B cell (primary cell): ENCODE data around the gene RMI2. TPM values are rescaled to one million over a fixed set of nuclear protein-coding genes. Genes with fewer than 3 reads are reported as not detected.

ENCODE experiments used
- ATAC-seq: fragments of 200-7000 bp; cut with Tn5 transposase; one replicate; pipeline ENCODE4 v1.10.0; 2021; ENCODE audit warnings: low read depth, mild to moderate bottlenecking, moderate number of reproducible peaks, moderate library complexity
- CTCF ChIA-PET: fragments of 350-600 bp; sonication (Branson Sonifier 250); formaldehyde crosslinking; loops from one replicate; lab custom pipeline; 2021; ENCODE audit warnings: antibody characterized with exemption, inconsistent platforms; lab: Charles Lee
- POLR2A ChIA-PET: fragments of 350-600 bp; sonication (Branson Sonifier 250); formaldehyde crosslinking; loops from one replicate; lab custom pipeline; 2021; ENCODE audit warnings: antibody characterized with exemption; lab: Charles Lee
- DNase-seq: peaks from one replicate; pipeline ENCODE4 v3.0.0; 2013
- H2AFZ ChIP-seq: 2 replicates; pipeline ENCODE4 v1.6.1; 2012; ENCODE audit warnings: mild to moderate bottlenecking, low read depth, low read length; ENCODE audit not compliant: insufficient read depth, poor library complexity, severe bottlenecking
- H3K27ac ChIP-seq, 2 donors: 1 replicate in 1 of 2; 2 replicates in 1 of 2; pipeline ENCODE4 v1.5.1; 2012 to 2013; ENCODE audit warnings: low read length in 2 of 2, mild to moderate bottlenecking in 2 of 2, moderate library complexity in 1 of 2
- H3K27me3 ChIP-seq, 4 experiments: fragments of 200-600 bp in 1 of 4; sonication (generic) in 1 of 4; replicated peaks in 1 of 4; 1 replicate in 2 of 4; 2 replicates in 2 of 4; pipeline versions ENCODE4 v1.6.1 to v1.7.0; 2013 to 2016; ENCODE audit warnings: low read length in 3 of 4, mild to moderate bottlenecking in 2 of 4, mixed read lengths in 1 of 4, moderate library complexity in 1 of 4; ENCODE audit not compliant: insufficient read depth in 4 of 4, control insufficient read depth in 3 of 4; ENCODE audit errors: control extremely low read depth in 1 of 4
- H3K36me3 ChIP-seq, 2 experiments: replicated peaks in 1 of 2; 1 replicate in 1 of 2; 2 replicates in 1 of 2; pipeline versions ENCODE4 v1.6.1 to v1.7.1; 2013; ENCODE audit warnings: low read length in 1 of 2; ENCODE audit not compliant: insufficient read depth in 2 of 2, control insufficient read depth in 1 of 2; ENCODE audit errors: control extremely low read depth in 1 of 2, extremely low read depth in 1 of 2
- H3K4me1 ChIP-seq, 2 donors: fragments of 200-600 bp in 1 of 2; sonication (generic) in 1 of 2; 1 replicate in 1 of 2; 2 replicates in 1 of 2; pipeline versions ENCODE4 v1.5.1 to v1.6.1; 2013 to 2017; ENCODE audit warnings: low read length in 2 of 2; ENCODE audit not compliant: control insufficient read depth in 2 of 2, insufficient read depth in 2 of 2
- H3K4me2 ChIP-seq: replicated peaks from 2 replicates; pipeline ENCODE3; 2012; ENCODE audit warnings: mild to moderate bottlenecking, low read depth, low read length; ENCODE audit not compliant: poor library complexity, severe bottlenecking
- H3K4me3 ChIP-seq, 5 experiments: fragments of 200-600 bp in 1 of 5; sonication (generic) in 1 of 5; 1 replicate in 3 of 5; 2 replicates in 2 of 5; pipeline versions ENCODE4 v1.5.1 to v1.7.0; 2011 to 2016; ENCODE audit warnings: low read length in 4 of 5, mild to moderate bottlenecking in 4 of 5, low read depth in 2 of 5, control low read depth in 1 of 5, moderate library complexity in 1 of 5; ENCODE audit not compliant: insufficient read depth in 1 of 5; ENCODE audit errors: control extremely low read depth in 1 of 5, extremely low read depth in 1 of 5
- H3K79me2 ChIP-seq: fragments of 200-600 bp; sonication (generic); one replicate; pipeline ENCODE4 v1.6.0; 2016; ENCODE audit warnings: low read length; ENCODE audit not compliant: control insufficient read depth, insufficient read depth
- H3K9ac ChIP-seq: fragments of 200-600 bp; sonication (generic); 2 replicates; pipeline ENCODE4 v1.6.1; 2017; ENCODE audit warnings: mild to moderate bottlenecking, low read length, moderate library complexity
- H3K9me3 ChIP-seq, 3 donors: one replicate each; pipeline versions ENCODE4 v1.6.1 to v1.7.1; 2013; ENCODE audit warnings: low read length in 2 of 3; ENCODE audit not compliant: control insufficient read depth in 2 of 3, insufficient read depth in 1 of 3; ENCODE audit errors: control extremely low read depth in 1 of 3
- H4K20me1 ChIP-seq: 2 replicates; pipeline ENCODE4 v1.6.0; 2012; ENCODE audit warnings: mild to moderate bottlenecking, low read length; ENCODE audit not compliant: insufficient read depth, control insufficient read depth, poor library complexity, severe bottlenecking
- H3K27ac Mint-ChIP-seq: one replicate; pipeline ENCODE4 v1.8.0; 2021; ENCODE audit warnings: mixed read lengths
- H3K27me3 Mint-ChIP-seq: one replicate; pipeline ENCODE4 v1.8.0; 2021; ENCODE audit warnings: mixed read lengths
- H3K4me1 Mint-ChIP-seq: one replicate; pipeline ENCODE4 v1.8.0; 2021; ENCODE audit warnings: mixed read lengths
- H3K4me3 Mint-ChIP-seq: one replicate; pipeline ENCODE4 v1.8.0; 2021; ENCODE audit warnings: mixed read lengths
- H3K9me3 Mint-ChIP-seq: one replicate; pipeline ENCODE4 v1.8.0; 2022; ENCODE audit warnings: mixed read lengths; ENCODE audit not compliant: insufficient read depth
- EZH2 ChIP-seq: IDR thresholded peaks from 2 replicates; pipeline ENCODE4 v1.6.1; 2012; ENCODE audit warnings: borderline replicate concordance, low read depth, mild to moderate bottlenecking, moderate library complexity, low read length; ENCODE audit not compliant: insufficient read depth, poor library complexity, severe bottlenecking
- WGBS: methylation state at CpG from one replicate; pipeline ENCODE4 v1.1.5; 2013; ENCODE audit warnings: missing lambda C conversion rate; ENCODE audit not compliant: insufficient coverage; 5-methylcytosine and 5-hydroxymethylcytosine counted together
- intact Hi-C: fragments of 100-400 bp; cut with micrococcal nuclease; formaldehyde crosslinking; loops from one replicate; pipeline ENCODE4 v1.10.0; 2022
- polyA plus RNA-seq: library from polyadenylated mRNA; depleted of rRNA; stranded (reverse); fragments of >200 nt; gene quantifications from 2 replicates; pipeline ENCODE4 v1.2.3, GENCODE V29; 2012
- total RNA-seq, 2 donors: library from RNA; stranded (reverse); fragments of 120-200 nt in 1 of 2; gene quantifications; 1 replicate in 1 of 2; 2 replicates in 1 of 2; pipeline versions ENCODE4 v1.2.3 to v1.2.4, GENCODE V29; 2013 to 2022
- TF ChIP-seq, protein P1 (sequence below): fragments of 200-600 bp; IDR thresholded peaks from one replicate; pipeline ENCODE4 v1.8.0; 2022; ENCODE audit warnings: antibody characterized with exemption, mild to moderate bottlenecking

The RMI2 gene
- total and polyA plus RNA-seq, 2 donors (not counting 1 experiment from before 2014, with no cell fraction given), result 2.3 to 27.0 TPM

DNA sequence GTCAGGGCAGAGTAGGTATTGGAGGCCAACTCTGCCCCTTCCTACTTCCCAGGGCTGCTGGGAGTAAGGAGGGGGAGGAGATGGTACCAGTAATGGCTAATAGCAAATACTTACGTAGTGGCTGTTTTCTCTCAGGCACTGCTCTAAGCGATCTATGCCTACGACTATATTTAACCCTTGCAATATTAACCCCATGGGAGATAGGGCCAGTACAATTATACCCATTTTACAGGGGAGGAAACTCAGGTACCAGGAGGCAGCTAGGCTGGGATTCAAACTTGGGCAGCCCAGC lies 50.6 kb downstream of the RMI2 start:
- peaks cover 8% of the 10 kb centered on the region for H3K4me1 Mint-ChIP-seq
- Histone ChIP-seq H3K79me2 (no peaks in the 10 kb centered on the region), H3K9ac (no peak overlapping the region), H3K4me2 (no peak overlapping the region), H3K27me3 (peaks cover 0 to 3% (median 1%) of the 10 kb centered on the region in 4 experiments), H3K36me3 (no peaks in the 10 kb centered on the region), H3K4me1 (peaks cover 0 to 6% of the 10 kb centered on the region in 2 donors), H4K20me1 (no peaks in the 10 kb centered on the region), H3K27ac (no peak overlapping the region), H3K9me3 (no peaks in the 10 kb centered on the region), H2AFZ (no peak overlapping the region), H3K4me3 (no peak overlapping the region)
- no peaks in the 10 kb centered on the region for H3K27me3 Mint-ChIP-seq
- no peak for TF ChIP-seq EZH2
- TF ChIP-seq, protein P1, sequence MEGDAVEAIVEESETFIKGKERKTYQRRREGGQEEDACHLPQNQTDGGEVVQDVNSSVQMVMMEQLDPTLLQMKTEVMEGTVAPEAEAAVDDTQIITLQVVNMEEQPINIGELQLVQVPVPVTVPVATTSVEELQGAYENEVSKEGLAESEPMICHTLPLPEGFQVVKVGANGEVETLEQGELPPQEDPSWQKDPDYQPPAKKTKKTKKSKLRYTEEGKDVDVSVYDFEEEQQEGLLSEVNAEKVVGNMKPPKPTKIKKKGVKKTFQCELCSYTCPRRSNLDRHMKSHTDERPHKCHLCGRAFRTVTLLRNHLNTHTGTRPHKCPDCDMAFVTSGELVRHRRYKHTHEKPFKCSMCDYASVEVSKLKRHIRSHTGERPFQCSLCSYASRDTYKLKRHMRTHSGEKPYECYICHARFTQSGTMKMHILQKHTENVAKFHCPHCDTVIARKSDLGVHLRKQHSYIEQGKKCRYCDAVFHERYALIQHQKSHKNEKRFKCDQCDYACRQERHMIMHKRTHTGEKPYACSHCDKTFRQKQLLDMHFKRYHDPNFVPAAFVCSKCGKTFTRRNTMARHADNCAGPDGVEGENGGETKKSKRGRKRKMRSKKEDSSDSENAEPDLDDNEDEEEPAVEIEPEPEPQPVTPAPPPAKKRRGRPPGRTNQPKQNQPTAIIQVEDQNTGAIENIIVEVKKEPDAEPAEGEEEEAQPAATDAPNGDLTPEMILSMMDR, result no peak
- DNase-seq, result no peak
- H3K9me3 Mint-ChIP-seq, result no peaks in the 10 kb centered on the region
- intact Hi-C loops, result loop anchor here (1.0 kb wide), 1 partner anchor 318 kb away; no protein-coding TSS in a partner anchor
- no peak overlapping the region for H3K4me3 Mint-ChIP-seq
- no CpG with 5 or more reads among the region's 3 CpGs for WGBS
- H3K27ac Mint-ChIP-seq, result no peak overlapping the region
- POLR2A ChIA-PET, result interaction anchor here (0.9 to 1.4 kb wide), 2 partner anchors 140 to 435 kb away, joined by 3 read pairs; no protein-coding TSS in a partner anchor
- CTCF ChIA-PET, result interaction anchor here (0.7 to 6.5 kb wide), 39 partner anchors 9 to 772 kb away, joined by 3 to 66 read pairs (median 5); partner anchors contain the start of genes RMI2 and SOCS1
- no peak for ATAC-seq

DNA sequence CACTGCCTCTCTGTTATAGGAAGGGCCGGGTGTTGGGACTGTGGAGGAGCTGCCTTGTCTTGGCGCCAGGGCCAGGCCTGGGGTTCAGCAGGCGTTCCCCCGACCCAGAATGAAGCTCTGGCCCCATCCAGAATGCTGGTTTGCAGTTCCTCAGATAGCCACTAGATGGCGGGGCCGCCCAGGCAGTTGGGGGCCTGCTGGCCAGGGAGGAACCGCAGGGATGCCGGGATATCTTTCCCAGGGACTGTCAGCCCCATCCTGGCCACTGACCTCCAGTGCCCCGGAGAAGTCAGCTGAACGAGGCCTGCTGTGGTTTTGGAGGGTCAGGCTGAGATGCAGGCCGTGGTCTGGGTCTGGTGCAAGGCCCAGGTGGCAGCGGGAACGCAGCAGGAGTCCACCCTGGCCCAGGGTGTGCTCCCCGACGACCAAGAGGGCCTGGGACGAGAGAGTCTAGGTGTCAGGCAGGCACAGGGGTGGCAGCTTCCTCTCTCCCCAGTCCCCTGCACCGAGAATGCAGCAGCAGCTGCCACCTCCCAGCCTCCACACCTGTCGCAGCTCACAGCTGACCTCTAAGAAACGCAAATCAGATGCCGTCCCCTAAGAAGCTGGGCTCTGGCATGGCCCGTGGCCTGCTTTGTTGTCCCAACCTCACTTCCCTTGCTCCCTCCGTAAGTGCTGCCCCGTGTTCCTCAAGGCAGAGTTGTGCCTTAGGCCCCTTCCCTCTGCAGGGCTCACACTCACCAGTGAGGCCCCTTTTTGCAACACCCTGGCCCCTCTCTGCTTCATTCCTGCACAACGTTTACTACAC lies 51.2 kb downstream of the RMI2 start:
- peaks cover 0 to 1% (median 0%) of the 10 kb centered on the region in 3 donors for H3K9me3 ChIP-seq
- peaks cover 0 to 3% (median 1%) of the 10 kb centered on the region in 4 experiments for H3K27me3 ChIP-seq
- peaks cover 0 to 6% of the 10 kb centered on the region in 2 donors for H3K4me1 ChIP-seq
- no peaks in the 10 kb centered on the region for H3K9me3 Mint-ChIP-seq
- POLR2A ChIA-PET, result interaction anchor here (0.9 to 1.4 kb wide), 2 partner anchors 141 to 435 kb away, joined by 3 read pairs; no protein-coding TSS in a partner anchor
- no peaks in the 10 kb centered on the region for H3K79me2 ChIP-seq
- CTCF ChIA-PET, result interaction anchor here (0.7 to 6.5 kb wide), 41 partner anchors 10 to 771 kb away, joined by 3 to 66 read pairs (median 5); partner anchors contain the start of genes RMI2 and SOCS1
- H3K4me2 ChIP-seq, result no peak overlapping the region
- no peaks in the 10 kb centered on the region for H3K36me3 ChIP-seq
- no peak overlapping the region for H3K4me3 Mint-ChIP-seq
- no peak overlapping the region for H3K27ac ChIP-seq
- peak; percentile 79 for ATAC-seq
- H3K4me1 Mint-ChIP-seq, result peaks cover 8% of the 10 kb centered on the region
- no peak overlapping the region for H3K4me3 ChIP-seq
- H2AFZ ChIP-seq, result no peak overlapping the region
- no peaks in the 10 kb centered on the region for H3K27me3 Mint-ChIP-seq
- WGBS, result 45% methylated on average over 24 of the region's 24 CpGs
- intact Hi-C loops, result loop anchor here (1.0 kb wide), 1 partner anchor 318 kb away; no protein-coding TSS in a partner anchor
- H3K27ac Mint-ChIP-seq, result no peak overlapping the region
- no peak for TF ChIP-seq EZH2
- TF ChIP-seq, protein P1, result peak; percentile 99
- H4K20me1 ChIP-seq, result no peaks in the 10 kb centered on the region
- peak; percentile 76 for DNase-seq
- no peak overlapping the region for H3K9ac ChIP-seq
